GM21515 (cell line): ENCODE data around the gene KATNAL2.

ENCODE experiments used
- ATAC-seq: cut with Tn5 transposase; IDR thresholded peaks from one replicate; pipeline ENCODE4 v1.9.1; 2021; ENCODE audit not compliant: unreplicated experiment

KATNAL2 gene, protein sequence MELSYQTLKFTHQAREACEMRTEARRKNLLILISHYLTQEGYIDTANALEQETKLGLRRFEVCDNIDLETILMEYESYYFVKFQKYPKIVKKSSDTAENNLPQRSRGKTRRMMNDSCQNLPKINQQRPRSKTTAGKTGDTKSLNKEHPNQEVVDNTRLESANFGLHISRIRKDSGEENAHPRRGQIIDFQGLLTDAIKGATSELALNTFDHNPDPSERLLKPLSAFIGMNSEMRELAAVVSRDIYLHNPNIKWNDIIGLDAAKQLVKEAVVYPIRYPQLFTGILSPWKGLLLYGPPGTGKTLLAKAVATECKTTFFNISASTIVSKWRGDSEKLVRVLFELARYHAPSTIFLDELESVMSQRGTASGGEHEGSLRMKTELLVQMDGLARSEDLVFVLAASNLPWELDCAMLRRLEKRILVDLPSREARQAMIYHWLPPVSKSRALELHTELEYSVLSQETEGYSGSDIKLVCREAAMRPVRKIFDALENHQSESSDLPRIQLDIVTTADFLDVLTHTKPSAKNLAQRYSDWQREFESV

DNA sequence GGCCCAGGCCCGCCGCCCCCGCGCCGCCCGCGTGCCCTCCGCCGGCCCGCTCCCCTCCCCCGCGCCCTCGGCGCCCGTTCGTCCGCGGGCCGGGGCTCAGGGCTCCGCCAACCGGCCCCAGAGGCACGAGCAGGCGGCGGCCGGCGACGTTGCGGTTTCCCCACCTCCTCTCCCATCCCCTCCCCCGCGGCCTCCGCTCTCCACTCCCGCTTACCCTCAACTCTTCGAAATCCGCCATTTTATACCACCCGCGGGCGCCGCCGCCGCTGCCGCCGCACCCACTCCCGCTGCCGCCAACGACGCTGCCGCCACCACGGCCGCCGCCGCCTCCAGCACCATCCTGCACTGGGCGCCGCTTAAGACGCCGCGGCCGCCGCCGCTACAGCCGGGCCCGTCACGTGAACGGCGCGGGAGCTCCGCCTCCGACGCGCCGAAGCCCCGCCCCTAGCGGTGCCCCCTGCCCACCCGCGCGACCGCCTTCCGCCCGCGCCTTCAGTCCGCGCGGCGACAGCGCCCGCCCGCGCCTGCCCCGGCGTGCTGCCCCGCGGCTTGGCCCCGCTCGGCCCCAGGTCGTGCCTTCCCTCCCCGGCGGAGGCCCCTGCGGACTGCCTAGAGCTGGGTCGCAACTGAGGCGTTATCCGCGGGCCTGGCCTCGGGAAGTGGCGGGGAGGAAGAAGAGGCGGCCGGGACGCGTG lies at the start of gene KATNAL2, which contains the start of gene PIAS2:
Gene KATNAL2, plus strand, starts transcription at position 495 of the 695 bp plus-strand sequence. CDS start 29,271 bp downstream, outside the sequence.
Gene PIAS2, minus strand, starts transcription at position 400 of the 695 bp plus-strand sequence. Its CDS starts 162 bp downstream, at position 238.
- peak; percentile 92 for ATAC-seq

- ATAC-seq: no peak
These were observed 49.1 kb upstream of the KATNAL2 start for GRCh38 chr18:46868169-46868921.

DNA sequence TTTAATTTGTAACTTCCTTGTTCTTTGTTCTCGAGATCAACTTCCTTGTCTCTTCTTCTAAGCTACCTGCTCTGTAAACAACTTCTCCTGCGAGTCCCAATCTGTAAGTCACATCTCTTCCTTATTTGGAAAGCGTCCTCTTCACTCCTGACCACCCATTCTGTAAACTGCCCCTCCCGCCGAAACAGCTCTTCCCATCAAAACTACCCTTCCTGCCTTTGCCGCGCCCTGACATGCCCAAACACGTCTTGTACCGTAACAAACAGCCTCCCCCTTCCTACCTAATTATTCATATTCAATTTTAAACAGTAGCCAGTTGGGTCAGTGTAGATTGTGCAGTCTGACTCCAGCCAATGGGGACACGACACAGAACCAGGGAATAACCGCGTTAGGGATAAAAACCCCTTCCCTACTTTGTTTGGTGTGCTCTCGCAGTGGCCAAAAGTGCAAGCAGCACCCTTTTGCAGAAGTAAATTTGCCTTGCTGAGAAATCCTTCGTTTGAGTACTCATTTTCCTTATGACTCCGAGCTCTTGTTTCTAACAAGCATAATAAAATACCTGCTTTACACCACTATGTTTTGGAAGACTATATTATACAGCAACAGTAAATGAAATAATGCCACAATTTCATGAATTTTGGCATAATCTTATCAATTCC lies 39.9 kb upstream of the KATNAL2 start:
- ATAC-seq: no peak

DNA sequence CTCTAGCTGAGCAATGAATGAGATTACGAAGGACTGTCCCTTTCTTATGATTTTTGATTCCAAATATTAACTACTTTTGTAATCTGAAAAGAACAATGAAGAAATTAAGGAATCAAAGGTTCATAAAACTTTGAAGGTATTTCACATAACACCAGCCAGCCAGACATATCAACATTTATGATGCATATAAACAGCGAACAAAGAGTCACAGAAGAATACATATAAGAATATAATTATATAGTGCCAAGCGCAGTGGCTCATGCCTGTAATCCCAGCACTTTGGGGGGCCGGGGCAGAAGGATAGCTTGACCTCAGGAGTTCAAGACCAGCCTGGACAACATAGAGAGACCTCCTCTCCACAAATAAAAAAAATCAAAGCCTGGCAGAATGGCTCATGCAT lies 34.2 kb upstream of the KATNAL2 start:
- ATAC-seq: no peak

DNA sequence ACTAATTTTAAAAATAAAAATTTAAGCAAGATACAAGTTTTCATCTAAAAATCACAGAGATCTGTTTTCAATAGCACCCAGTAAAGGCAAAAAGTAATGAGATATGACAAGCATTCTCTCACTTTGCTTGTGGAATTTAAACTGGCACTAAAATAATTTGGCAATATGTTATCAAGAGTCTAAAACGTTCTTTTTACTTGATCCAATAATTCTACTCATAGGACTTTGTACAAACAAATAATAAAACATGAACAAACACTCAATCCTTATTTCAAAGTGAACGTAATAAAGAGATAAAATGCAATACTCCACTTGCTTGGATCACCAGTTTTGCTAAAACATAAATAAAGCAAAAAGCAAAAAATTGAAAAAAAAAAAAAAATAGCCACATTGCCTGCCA lies 30.5 kb upstream of the KATNAL2 start:
- ATAC-seq: no peak

GRCh38 chr18:46888965-46889364 lies 28.4 kb upstream of the KATNAL2 start:
- ATAC-seq: no peak

DNA sequence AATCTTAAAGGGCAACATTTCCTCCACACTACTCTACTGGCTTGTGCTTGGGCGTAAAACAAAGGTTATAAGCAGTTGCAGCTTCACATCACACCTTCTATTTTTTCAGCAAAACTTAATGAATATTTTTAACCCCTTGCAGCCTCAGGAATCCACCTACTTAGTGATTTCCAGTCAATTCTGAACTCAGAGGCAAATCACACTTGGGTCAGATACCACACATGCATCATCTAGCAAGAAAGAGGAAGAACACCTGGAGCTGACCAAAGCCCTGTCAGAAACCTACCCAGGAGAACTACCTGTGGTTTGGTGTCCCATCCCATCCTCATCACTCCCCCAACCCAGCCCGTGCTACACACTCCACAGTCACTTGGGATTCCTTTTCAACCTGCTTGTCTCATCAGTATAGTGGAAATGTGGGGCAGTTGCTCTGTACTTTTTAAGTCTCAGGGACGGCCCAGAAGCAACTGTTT lies 25.6 kb upstream of the KATNAL2 start:
- peak; percentile 77 for ATAC-seq

- peak; percentile 54 for ATAC-seq
These were observed 24.6 kb upstream of the KATNAL2 start for GRCh38 chr18:46892842-46893241.

DNA sequence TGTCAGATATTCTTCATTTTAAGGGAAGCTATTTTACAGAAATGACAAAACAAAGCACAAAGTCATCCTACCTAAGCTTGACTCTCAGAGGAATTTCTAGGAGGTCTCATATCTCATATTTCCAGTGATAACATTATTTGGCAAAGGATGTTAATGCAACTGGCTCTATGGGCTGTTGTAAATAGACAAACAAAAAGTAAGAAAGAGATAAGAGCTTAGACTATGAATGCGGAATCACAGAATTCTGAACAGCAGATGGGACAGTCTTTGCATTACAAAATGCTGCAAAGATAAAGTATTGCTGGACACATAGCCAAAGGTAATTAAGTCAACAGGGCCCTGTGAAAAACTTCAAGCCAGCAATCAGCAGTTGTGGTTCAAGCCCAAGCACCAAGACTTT lies 24.0 kb upstream of the KATNAL2 start:
- no peak for ATAC-seq

GRCh38 chr18:46894124-46894523 lies 23.3 kb upstream of the KATNAL2 start:
- ATAC-seq: no peak

DNA sequence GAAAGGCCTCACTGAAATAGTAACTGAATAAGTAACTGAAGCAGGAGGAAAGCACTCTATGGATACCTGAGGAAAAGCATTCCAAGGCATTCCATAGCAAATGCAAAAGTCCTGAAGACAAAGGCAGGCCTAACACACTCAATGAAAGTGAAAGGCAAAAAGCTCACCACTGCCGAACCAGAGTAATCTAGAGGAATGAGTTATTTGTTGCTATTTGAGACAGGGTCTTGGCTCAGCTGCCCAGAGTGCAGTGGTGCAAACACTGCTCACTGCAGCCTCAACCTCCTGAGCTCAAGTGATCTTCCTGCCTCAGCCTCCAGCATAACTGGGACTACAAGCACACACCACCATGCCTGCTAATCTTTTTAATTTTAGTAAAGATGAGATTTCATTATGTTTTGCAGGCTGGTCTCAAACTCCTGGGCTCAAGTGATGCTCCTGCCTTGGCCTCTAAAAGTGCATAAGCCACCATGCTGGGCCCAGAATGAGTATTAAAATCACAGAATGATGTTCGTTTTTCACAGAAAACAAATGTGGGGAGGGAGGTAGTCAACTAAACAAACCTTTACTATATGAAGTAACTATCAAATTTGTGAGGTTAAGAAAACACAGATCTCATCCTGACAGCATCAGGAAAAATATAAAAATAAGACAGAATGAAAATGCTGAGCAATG lies 18.0 kb upstream of the KATNAL2 start:
- ATAC-seq: no peak

DNA sequence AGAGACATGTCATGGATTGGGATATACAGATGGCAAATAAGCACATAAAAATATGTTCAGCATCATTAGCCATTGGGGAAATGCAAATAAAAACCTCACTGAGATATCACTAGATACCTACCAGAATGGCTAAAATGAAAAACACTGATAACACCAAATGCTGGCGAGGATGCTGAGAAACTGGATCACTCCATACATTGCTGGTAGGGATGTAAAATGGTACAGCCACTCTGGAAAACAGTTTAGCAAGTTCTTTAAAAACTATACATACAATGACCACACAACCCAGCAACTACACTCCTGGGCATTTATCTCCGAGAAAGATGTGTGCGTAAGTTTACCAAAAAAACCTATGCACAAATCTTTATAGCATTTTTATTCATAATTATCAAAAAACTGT lies 14.0 kb upstream of the KATNAL2 start:
- no peak for ATAC-seq

GRCh38 chr18:46909497-46909896 lies 7.9 kb upstream of the KATNAL2 start:
- no peak for ATAC-seq

DNA sequence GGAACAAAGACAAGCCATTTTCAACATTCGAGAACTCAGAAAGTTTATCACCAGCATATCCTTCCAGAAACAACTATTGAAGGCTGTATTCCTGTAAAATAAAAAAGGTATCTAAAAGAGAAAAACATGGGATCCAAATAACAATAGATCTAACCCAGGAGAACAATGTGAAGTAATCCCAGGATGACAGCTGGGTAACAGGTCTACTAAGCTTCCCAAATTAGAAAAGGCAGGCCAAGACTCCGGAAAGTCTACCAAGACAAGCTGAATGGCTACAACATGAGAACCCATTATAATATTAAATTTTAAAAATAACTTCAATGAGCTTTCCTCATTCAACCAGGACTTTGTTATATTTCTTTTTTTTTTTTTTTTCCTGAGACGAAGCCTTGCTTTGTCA lies 6.5 kb upstream of the KATNAL2 start:
- no peak for ATAC-seq

DNA sequence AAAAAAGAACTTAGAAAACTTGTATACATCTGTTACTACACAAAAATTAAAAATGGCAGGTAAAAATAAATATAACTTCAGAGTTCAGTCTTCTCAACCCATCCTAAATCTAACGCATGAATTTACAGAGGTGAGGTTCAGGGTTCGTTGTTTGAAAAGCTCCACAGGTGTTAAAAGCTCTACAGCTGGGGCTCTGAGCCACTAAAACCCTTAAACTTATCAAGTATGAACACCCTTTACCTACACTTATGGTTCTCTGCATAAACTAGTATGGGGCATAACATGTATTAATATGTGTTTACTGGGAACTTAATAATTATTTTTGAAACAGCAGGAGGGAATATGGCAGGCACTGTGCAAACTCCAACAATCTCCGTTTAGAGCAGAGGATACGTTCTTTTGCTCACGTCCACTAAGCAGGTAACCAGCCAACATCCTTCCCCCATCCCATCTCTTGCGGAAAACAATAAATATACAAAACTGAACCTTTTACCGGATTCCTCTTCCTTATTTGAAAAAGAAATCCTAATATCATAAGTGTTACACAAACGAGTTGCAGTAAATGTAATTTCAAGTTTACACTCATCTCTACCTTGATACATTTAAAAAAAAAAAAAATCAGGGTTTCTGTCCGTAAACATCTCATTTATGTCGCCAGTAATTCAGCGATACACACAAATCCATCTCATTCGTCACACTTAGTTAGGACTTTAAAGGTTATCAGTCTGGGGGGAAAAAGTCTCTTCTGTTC lies 1.4 kb upstream of the KATNAL2 start:
- no peak for ATAC-seq

GRCh38 chr18:46916551-46917107 lies 773 bp upstream of the KATNAL2 start:
- peak; percentile 33 for ATAC-seq

GRCh38 chr18:46917803-46918600 lies 600 bp downstream of the KATNAL2 start:
- peak; percentile 17 for ATAC-seq

- no peak for ATAC-seq
These were observed 2.7 kb downstream of the KATNAL2 start for GRCh38 chr18:46920067-46920466.
